Upper lobe of left lung (tissue), 6 donors: ENCODE measurements around the gene ADAP1. TPM values are rescaled to one million over a fixed set of nuclear protein-coding genes. Genes with fewer than 3 reads are reported as not detected.
"Not testable (repeated sequence)": the region's sequence is repeated elsewhere in the genome, so short reads cannot be mapped to it uniquely, and the experiment has no call there.

Experiments used
- ATAC-seq, 2 donors: fragments of 200-7000 bp; cut with Tn5 transposase; one replicate each; pipeline ENCODE4 v1.9.1; 2022; ENCODE audit warnings: mild to moderate bottlenecking in 2 of 2, moderate library complexity in 2 of 2; ENCODE audit not compliant: low FRiP score in 2 of 2
- DNase-seq, 2 donors: peaks; one replicate each; pipeline ENCODE4 v3.0.0-alpha.2; 2019 to 2020
- H3K27ac ChIP-seq, 4 donors: fragments of 200-600 bp; sonication (generic); one replicate each; pipeline ENCODE4 v1.5.1; 2016 to 2019
- H3K27me3 ChIP-seq, 4 donors: fragments of 200-600 bp; sonication (generic); one replicate each; pipeline ENCODE4 v1.5.1; 2017 to 2019
- H3K36me3 ChIP-seq, 4 donors: fragments of 200-600 bp; sonication (generic); one replicate each; pipeline ENCODE4 v1.5.1; 2016 to 2019
- H3K4me1 ChIP-seq, 4 donors: fragments of 200-600 bp; sonication (generic); one replicate each; pipeline ENCODE4 v1.5.1; 2018 to 2019
- H3K4me3 ChIP-seq, 4 donors: fragments of 200-600 bp; sonication (generic); one replicate each; pipeline ENCODE4 v1.5.1; 2017 to 2019; ENCODE audit warnings: mild to moderate bottlenecking in 2 of 4, moderate library complexity in 1 of 4
- H3K9me3 ChIP-seq, 4 donors: fragments of 200-600 bp; sonication (generic); one replicate each; pipeline ENCODE4 v1.5.1; 2018 to 2019
- CTCF ChIP-seq, 6 experiments: fragments of 450-650 bp in 4 of 6; fragments of 200-600 bp in 2 of 6; sonication (generic) in 2 of 6; IDR thresholded peaks; one replicate each; pipeline ENCODE4 v1.5.1; 2016 to 2019; ENCODE audit warnings: antibody characterized with exemption in 6 of 6
- EP300 ChIP-seq, 4 donors: sonication (generic); formaldehyde crosslinking; IDR thresholded peaks; one replicate each; pipeline ENCODE4 v1.5.1; 2017; ENCODE audit warnings: antibody characterized with exemption in 4 of 4, control low read depth in 2 of 4
- POLR2A ChIP-seq, 4 donors: fragments of 450-650 bp; IDR thresholded peaks; one replicate each; pipeline ENCODE4 v1.5.1; 2016 to 2017; ENCODE audit warnings: antibody characterized with exemption in 4 of 4, mild to moderate bottlenecking in 2 of 4
- POLR2AphosphoS5 ChIP-seq, 2 donors: sonication (generic); formaldehyde crosslinking; IDR thresholded peaks; one replicate each; pipeline ENCODE4 v1.5.1; 2017; ENCODE audit warnings: antibody characterized with exemption in 2 of 2
- WGBS, 2 donors: methylation state at CpG; one replicate each; pipeline ENCODE4 v1.1.5; 2017 to 2018; 5-methylcytosine and 5-hydroxymethylcytosine counted together
- total RNA-seq, 6 donors: library from RNA; depleted of rRNA in 4 of 6; stranded (reverse); fragments of >200 nt in 4 of 6; gene quantifications; one replicate each; pipeline versions ENCODE4 v1.1.0 to v1.2.1, GENCODE V29; 2016 to 2021
- donor health status: DM: no; HTN: no; CAD: no; lungs with moderate emphysema.
- donor health status: DM: no; HTN: yes; CAD: no; lungs with severe emphysema.

Gene ADAP1
- total RNA-seq, 6 donors from 2014 or later = 31.0 to 109 (median 37.5) TPM

- DNase-seq = peak in 1 of 2 donors; percentile 51
- H3K27ac ChIP-seq = peak overlapping the region; percentile 65 to 89 (median 78)
- H3K4me1 ChIP-seq = peaks cover 0 to 20% (median 2%) of the 10 kb centered on the region in 4 donors
- H3K4me3 ChIP-seq = peak overlapping the region in 3 of 4 donors; percentile 40 to 50 (median 45)
- no peaks in the 10 kb centered on the region for H3K36me3 ChIP-seq
- WGBS, 2 donors = 76 to 84% methylated on average over 16 to 22 of the region's 29 CpGs
- H3K9me3 ChIP-seq = no peaks in the 10 kb centered on the region
- TF ChIP-seq CTCF (IDR thresholded peaks at IDR 0.05) (no peak), EP300 (IDR thresholded peaks at IDR 0.05) (no peak), POLR2AphosphoS5 (IDR thresholded peaks at IDR 0.05) (no peak), POLR2A (IDR thresholded peaks at IDR 0.05) (no peak)
- no peaks in the 10 kb centered on the region for H3K27me3 ChIP-seq
- no peak for ATAC-seq
Observed at GRCh38 chr7:946256-946996, 8.1 kb downstream of the ADAP1 start.

- Histone ChIP-seq H3K4me3 (peak overlapping the region in 3 of 4 donors; percentile 40 to 50 (median 45)), H3K27me3 (no peaks in the 10 kb centered on the region), H3K4me1 (peaks cover 0 to 20% (median 2%) of the 10 kb centered on the region in 4 donors), H3K36me3 (no peaks in the 10 kb centered on the region), H3K27ac (peak overlapping the region; percentile 65 to 89 (median 78)), H3K9me3 (peaks cover 0 to 4% (median 0%) of the 10 kb centered on the region in 4 donors)
- TF ChIP-seq POLR2AphosphoS5 (IDR thresholded peaks at IDR 0.05) = peak; percentile 11 to 51
- TF ChIP-seq EP300 (IDR thresholded peaks at IDR 0.05) = no peak
- TF ChIP-seq CTCF (IDR thresholded peaks at IDR 0.05) = no peak
- TF ChIP-seq POLR2A (IDR thresholded peaks at IDR 0.05) = peak in 3 of 4 donors; percentile 36 to 80 (median 38)
- WGBS, 2 donors = 62 to 65% methylated on average over 13 to 20 of the region's 30 CpGs
- peak; percentile 76 to 97 for ATAC-seq
- peak; percentile 88 to 92 for DNase-seq
Observed at GRCh38 chr7:945556-946255, 8.8 kb downstream of the ADAP1 start.

GRCh38 chr7:945147-945555 lies 9.3 kb downstream of the ADAP1 start:
- no peaks in the 10 kb centered on the region for H3K36me3 ChIP-seq
- peak in 1 of 2 donors; percentile 19 for ATAC-seq
- peaks cover 0 to 20% (median 2%) of the 10 kb centered on the region in 4 donors for H3K4me1 ChIP-seq
- 77 to 98% methylated on average over 7 to 12 of the region's 13 CpGs for WGBS, 2 donors
- H3K27me3 ChIP-seq = no peaks in the 10 kb centered on the region
- peak overlapping the region; percentile 65 to 89 (median 78) for H3K27ac ChIP-seq
- TF ChIP-seq CTCF (IDR thresholded peaks at IDR 0.05) (no peak), POLR2AphosphoS5 (IDR thresholded peaks at IDR 0.05) (no peak), POLR2A (IDR thresholded peaks at IDR 0.05) (no peak), EP300 (IDR thresholded peaks at IDR 0.05) (no peak)
- peak overlapping the region in 3 of 4 donors; percentile 40 to 50 (median 45) for H3K4me3 ChIP-seq
- peaks cover 0 to 5% (median 0%) of the 10 kb centered on the region in 4 donors for H3K9me3 ChIP-seq
- peak in 1 of 2 donors; percentile 77 for DNase-seq

DNA sequence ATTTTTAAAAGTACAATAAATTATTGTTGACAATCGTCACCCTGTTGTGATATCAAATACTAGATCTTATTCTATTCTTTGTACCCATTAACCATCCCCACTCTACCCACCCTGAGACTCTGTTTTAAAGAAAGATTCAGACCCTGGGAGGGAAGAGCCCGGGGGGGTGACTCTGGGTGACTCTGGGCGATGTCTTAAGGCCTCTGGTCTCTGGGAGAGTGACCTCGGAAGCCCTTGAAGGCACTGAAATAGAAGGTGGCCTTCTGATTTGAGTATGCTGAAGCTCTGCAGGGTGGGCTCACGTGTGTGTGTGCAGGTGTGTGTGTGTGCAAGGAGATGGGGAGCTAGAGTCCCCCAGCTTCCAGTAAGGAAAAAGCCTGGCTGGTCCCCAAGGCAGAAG lies 9.7 kb downstream of the ADAP1 start:
- WGBS, 2 donors = 84 to 86% methylated on average over 5 of the region's 5 CpGs
- peaks cover 0 to 5% (median 0%) of the 10 kb centered on the region in 4 donors for H3K9me3 ChIP-seq
- H3K4me1 ChIP-seq = peaks cover 0 to 16% (median 2%) of the 10 kb centered on the region in 4 donors
- H3K27me3 ChIP-seq = no peaks in the 10 kb centered on the region
- TF ChIP-seq EP300 (IDR thresholded peaks at IDR 0.05) (no peak), CTCF (IDR thresholded peaks at IDR 0.05) (no peak), POLR2AphosphoS5 (IDR thresholded peaks at IDR 0.05) (no peak), POLR2A (IDR thresholded peaks at IDR 0.05) (no peak)
- no peaks in the 10 kb centered on the region for H3K36me3 ChIP-seq
- H3K27ac ChIP-seq = peak overlapping the region in 3 of 4 donors; percentile 77 to 89 (median 80)
- H3K4me3 ChIP-seq = peak overlapping the region in 3 of 4 donors; percentile 40 to 50 (median 45)
- DNase-seq (no peak), ATAC-seq (no peak)

- DNase-seq, H3K36me3 ChIP-seq, H3K27ac ChIP-seq, H3K27me3 ChIP-seq, H3K4me3 ChIP-seq, H3K9me3 ChIP-seq, ATAC-seq: not testable (repeated sequence)
- WGBS, 2 donors = 73 to 79% methylated on average over 4 of the region's 4 CpGs
- peaks cover 0 to 14% (median 2%) of the 10 kb centered on the region in 4 donors for H3K4me1 ChIP-seq
Observed at GRCh38 chr7:943793-944192, 10.7 kb downstream of the ADAP1 start.
